Common myeloid progenitor, CD34-positive (primary cell): ENCODE measurements around the gene TRIO.

Experiments used
- CTCF ChIA-PET: fragments of 350-600 bp; sonication (Branson Sonifier 250); formaldehyde crosslinking; loops from one replicate; lab custom pipeline; 2021; ENCODE audit warnings: antibody characterized with exemption; lab: Charles Lee
- POLR2A ChIA-PET: fragments of 350-600 bp; sonication (Branson Sonifier 250); formaldehyde crosslinking; loops from one replicate; lab custom pipeline; 2021; ENCODE audit warnings: antibody characterized with exemption; lab: Charles Lee
- DNase-seq, 3 donors: peaks; one replicate each; pipeline versions ENCODE4 v3.0.0 to v3.0.0-alpha.2; 2013
- H3K27ac ChIP-seq, 2 experiments: 1 replicate in 1 of 2; 2 replicates in 1 of 2; pipeline ENCODE4 v1.7.0; 2013; ENCODE audit warnings: inconsistent platforms in 2 of 2, low read length in 2 of 2, mild to moderate bottlenecking in 2 of 2, low read depth in 1 of 2, moderate library complexity in 1 of 2; ENCODE audit not compliant: severe bottlenecking in 2 of 2, insufficient read depth in 1 of 2, poor library complexity in 1 of 2
- H3K27me3 ChIP-seq, 5 experiments: replicated peaks in 2 of 5; 1 replicate in 3 of 5; 2 replicates in 2 of 5; pipeline versions ENCODE4 v1.6.1 to v1.7.0; 2013; ENCODE audit warnings: low read length in 4 of 5, mild to moderate bottlenecking in 2 of 5, moderate library complexity in 2 of 5, inconsistent platforms in 1 of 5; ENCODE audit not compliant: insufficient read depth in 5 of 5, control insufficient read depth in 4 of 5
- H3K36me3 ChIP-seq, 4 experiments: 1 replicate in 2 of 4; 2 replicates in 2 of 4; pipeline versions ENCODE4 v1.6.1 to v1.7.0; 2013; ENCODE audit warnings: low read length in 3 of 4, control low read depth in 1 of 4, mild to moderate bottlenecking in 1 of 4; ENCODE audit not compliant: control insufficient read depth in 4 of 4, insufficient read depth in 4 of 4
- H3K4me1 ChIP-seq, 4 experiments: 1 replicate in 3 of 4; 2 replicates in 1 of 4; pipeline versions ENCODE4 v1.6.1 to v1.7.1; 2013; ENCODE audit warnings: low read length in 3 of 4, mild to moderate bottlenecking in 3 of 4, control low read depth in 1 of 4, inconsistent platforms in 1 of 4, moderate library complexity in 1 of 4; ENCODE audit not compliant: control insufficient read depth in 4 of 4, insufficient read depth in 4 of 4; ENCODE audit errors: control extremely low read depth in 1 of 4
- H3K4me3 ChIP-seq, 7 experiments: 1 replicate in 4 of 7; 2 replicates in 3 of 7; pipeline versions ENCODE4 v1.5.1 to v1.7.0; 2013; ENCODE audit warnings: mild to moderate bottlenecking in 7 of 7, low read length in 6 of 7, moderate library complexity in 6 of 7, inconsistent platforms in 2 of 7, low read depth in 2 of 7, control low read depth in 1 of 7; ENCODE audit not compliant: insufficient read depth in 4 of 7, control insufficient read depth in 1 of 7; ENCODE audit errors: extremely low read depth in 1 of 7
- H3K9me3 ChIP-seq, 5 experiments: 1 replicate in 4 of 5; 2 replicates in 1 of 5; pipeline versions ENCODE4 v1.6.1 to v1.7.1; 2013; ENCODE audit warnings: low read length in 4 of 5, mild to moderate bottlenecking in 2 of 5, inconsistent platforms in 1 of 5, low read depth in 1 of 5, moderate library complexity in 1 of 5; ENCODE audit not compliant: control insufficient read depth in 4 of 5, insufficient read depth in 2 of 5; ENCODE audit errors: control extremely low read depth in 1 of 5
- WGBS: methylation state at CpG from one replicate; pipeline ENCODE4 v1.1.5; 2013; ENCODE audit not compliant: insufficient coverage; 5-methylcytosine and 5-hydroxymethylcytosine counted together

The TRIO gene

DNA sequence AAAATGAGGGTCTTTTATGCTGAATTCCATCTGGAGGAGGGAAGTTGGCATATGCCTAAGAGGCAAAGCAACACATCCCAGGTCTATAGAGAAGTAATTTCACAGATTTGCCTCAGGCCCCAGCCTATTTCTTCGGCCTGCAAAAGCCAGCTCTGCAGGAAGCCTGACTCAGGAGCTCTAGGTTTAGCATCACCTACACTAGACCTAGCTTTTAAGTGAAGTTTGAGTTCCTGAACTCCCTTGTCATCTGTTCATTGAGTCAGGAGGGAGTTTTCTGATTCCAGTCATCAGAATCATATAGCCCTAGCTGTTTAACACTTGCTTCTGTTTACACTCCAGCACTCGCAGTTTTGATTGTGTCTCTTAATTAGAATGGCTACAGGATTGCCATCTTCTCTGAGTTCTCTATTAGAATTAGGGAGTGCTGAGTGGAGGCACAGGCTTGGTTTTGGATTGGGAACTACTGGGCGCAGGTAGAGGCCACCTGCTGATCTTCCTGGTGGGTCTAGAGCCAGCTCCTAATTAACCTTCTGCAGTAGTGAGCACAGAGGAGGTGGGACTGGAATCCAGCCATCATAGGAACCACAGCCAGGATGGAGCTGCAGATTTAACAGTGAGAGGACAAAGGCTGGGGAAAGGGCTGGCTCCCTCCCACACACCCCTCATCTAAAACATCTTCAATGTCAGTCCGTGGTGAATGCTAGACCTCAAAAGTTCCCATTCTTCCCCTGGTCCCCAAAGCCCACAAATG, 179.5 kb downstream of the TRIO start:
- ChIA-PET CTCF (interaction anchor here (1.1 to 1.7 kb wide), 3 partner anchors 16 to 29 kb away, joined by 4 to 5 read pairs (median 4); no protein-coding TSS in a partner anchor), POLR2A (no interaction called here)
- peaks cover 8 to 44% (median 21%) of the 10 kb centered on the region in 4 experiments for H3K36me3 ChIP-seq
- no peak for DNase-seq
- no peaks in the 10 kb centered on the region for H3K27me3 ChIP-seq
- no peak overlapping the region for H3K27ac ChIP-seq
- no peaks in the 10 kb centered on the region for H3K4me1 ChIP-seq
- H3K9me3 ChIP-seq = peaks cover 0 to 4% (median 0%) of the 10 kb centered on the region in 5 experiments
- WGBS = 94% methylated on average over 3 of the region's 4 CpGs
- H3K4me3 ChIP-seq = no peak overlapping the region

DNA sequence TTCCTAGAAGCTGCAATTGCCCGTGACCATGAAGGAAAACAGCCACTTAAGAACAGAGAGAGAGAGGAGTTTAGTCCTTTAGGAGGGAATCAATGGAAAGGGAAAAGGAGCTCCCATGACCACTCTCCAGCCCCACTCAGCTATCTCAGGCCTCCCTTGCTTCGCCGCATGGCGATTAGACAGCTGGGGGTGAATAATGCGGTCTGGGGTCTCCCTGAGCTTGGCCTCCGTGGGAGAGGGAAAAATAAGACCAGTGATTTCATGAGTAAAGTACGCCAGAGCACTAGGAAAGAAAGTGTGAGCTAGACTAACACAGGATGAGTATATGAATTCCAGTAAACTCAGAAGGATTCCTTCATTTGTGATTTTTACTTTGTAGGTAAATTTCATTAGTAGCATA, 180.3 kb downstream of the TRIO start:
- no peaks in the 10 kb centered on the region for H3K4me1 ChIP-seq
- H3K27me3 ChIP-seq = no peaks in the 10 kb centered on the region
- no peak overlapping the region for H3K4me3 ChIP-seq
- CTCF ChIA-PET = interaction anchor here (1.0 to 4.2 kb wide), 5 partner anchors 13 to 40 kb away, joined by 3 to 20 read pairs (median 4); no protein-coding TSS in a partner anchor
- H3K36me3 ChIP-seq = peaks cover 8 to 45% (median 21%) of the 10 kb centered on the region in 4 experiments
- H3K9me3 ChIP-seq = peaks cover 0 to 4% (median 0%) of the 10 kb centered on the region in 5 experiments
- POLR2A ChIA-PET = no interaction called here
- 93% methylated on average over 3 of the region's 7 CpGs for WGBS
- H3K27ac ChIP-seq = no peak overlapping the region
- DNase-seq = no peak

DNA sequence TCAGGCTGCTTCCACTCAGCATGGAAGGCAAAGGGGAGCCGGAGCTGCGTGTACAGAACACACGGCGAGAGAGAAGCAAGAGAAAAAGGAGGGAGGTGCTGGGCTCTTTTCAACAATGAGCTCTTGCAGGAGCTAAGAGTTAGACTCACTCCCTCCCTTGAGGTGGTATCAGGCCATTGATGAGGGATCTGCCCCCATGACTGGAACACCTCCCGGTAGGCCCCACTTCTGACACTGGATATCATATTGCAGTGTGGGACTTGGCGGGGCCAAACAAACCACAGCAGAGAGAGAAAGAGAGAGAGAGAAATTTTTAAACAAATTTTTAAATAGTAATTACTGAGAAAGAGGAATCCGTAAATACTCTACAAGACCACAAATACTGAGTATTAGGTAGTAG, 182.2 kb downstream of the TRIO start:
- peaks cover 0 to 4% (median 0%) of the 10 kb centered on the region in 5 experiments for H3K9me3 ChIP-seq
- ChIA-PET CTCF (interaction anchor here (1.4 to 4.2 kb wide), 3 partner anchors 28 to 400 kb away, joined by 3 to 20 read pairs (median 5); no protein-coding TSS in a partner anchor), POLR2A (interaction anchor here (0.6 kb wide), 2 partner anchors 19 to 28 kb away, joined by 3 read pairs; no protein-coding TSS in a partner anchor)
- no peak for DNase-seq
- H3K27me3 ChIP-seq = no peaks in the 10 kb centered on the region
- H3K27ac ChIP-seq = no peak overlapping the region
- peaks cover 4 to 27% (median 18%) of the 10 kb centered on the region in 4 experiments for H3K36me3 ChIP-seq
- peaks cover 0 to 6% (median 0%) of the 10 kb centered on the region in 4 experiments for H3K4me1 ChIP-seq
- WGBS = 98% methylated on average over 4 of the region's 7 CpGs
- H3K4me3 ChIP-seq = no peak overlapping the region

DNA sequence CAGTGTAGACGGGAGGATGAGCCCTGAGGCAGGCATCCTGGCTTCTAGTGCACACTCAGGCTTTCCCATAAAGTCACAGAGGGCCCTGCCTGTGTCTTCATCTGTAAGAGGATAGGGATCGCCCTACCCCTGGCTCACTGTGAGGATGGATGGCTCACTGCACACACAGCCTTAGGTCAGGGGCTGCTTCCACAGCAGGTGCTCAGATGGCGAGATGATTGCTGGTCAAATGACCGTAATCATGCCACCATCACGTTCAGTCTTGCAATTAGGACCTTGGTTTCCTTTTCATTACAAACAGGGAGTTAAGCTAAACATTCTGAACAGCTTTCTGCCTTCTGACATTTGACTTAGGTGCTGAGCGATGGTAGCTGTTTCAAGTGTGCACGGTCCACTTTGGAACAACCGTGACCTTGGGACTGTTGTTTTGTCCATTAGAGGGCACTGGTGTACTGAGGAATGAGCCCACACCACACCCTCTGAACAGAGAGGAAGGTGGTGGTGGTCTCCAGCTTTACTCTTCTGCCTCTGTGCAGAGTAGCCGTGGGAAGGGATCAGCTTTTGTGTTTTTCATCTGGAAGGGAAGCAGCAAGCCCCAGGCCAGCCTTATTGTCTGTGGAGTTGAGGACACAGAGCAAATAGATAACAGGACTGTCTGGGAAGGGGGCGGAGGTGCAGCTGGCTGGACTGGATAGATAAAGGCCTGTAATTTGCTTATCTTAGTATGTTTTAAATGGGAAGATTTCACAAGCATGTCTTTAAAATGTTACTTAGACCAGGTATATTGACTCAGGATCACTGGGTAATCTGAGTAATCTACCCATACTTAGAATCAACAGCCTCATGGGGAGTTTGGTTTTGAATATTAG, 183.1 kb downstream of the TRIO start:
- CTCF ChIA-PET = interaction anchor here (0.8 to 4.2 kb wide), 11 partner anchors 9 to 328 kb away, joined by 3 to 20 read pairs (median 4); no protein-coding TSS in a partner anchor
- WGBS = 86% methylated on average over 10 of the region's 10 CpGs
- Histone ChIP-seq H3K9me3 (no peaks in the 10 kb centered on the region), H3K36me3 (peaks cover 2 to 25% (median 14%) of the 10 kb centered on the region in 4 experiments), H3K27me3 (no peaks in the 10 kb centered on the region), H3K4me3 (no peak overlapping the region), H3K4me1 (peaks cover 8 to 15% (median 8%) of the 10 kb centered on the region in 4 experiments), H3K27ac (no peak overlapping the region)
- DNase-seq = peak in 2 of 3 donors; percentile 15 to 17
- POLR2A ChIA-PET = no interaction called here

DNA sequence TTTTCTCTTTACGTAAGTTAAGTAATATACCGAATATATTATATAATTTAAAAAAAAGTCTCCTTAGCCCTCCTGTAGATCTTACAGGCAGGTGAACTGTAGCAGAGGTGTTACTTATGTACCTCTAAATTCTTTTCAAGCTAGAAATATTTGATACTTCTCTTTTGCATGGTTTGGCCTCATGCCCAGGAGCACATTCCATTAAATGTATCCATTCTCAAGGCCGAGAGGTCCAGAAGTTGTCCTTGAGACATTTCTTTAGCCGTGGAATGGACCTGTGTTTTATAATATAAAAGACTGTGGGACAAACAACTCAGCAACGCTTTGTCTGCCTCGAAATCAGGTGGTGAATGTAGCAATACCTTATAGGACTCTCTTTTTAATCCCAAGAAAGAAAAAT, 184.5 kb downstream of the TRIO start:
- CTCF ChIA-PET = interaction anchor here (1.4 to 4.2 kb wide), 4 partner anchors 23 to 321 kb away, joined by 4 to 20 read pairs (median 8); no protein-coding TSS in a partner anchor
- Histone ChIP-seq H3K36me3 (peaks cover under 1 to 17% (median 8%) of the 10 kb centered on the region in 4 experiments), H3K4me3 (no peak overlapping the region), H3K4me1 (peaks cover 15 to 26% (median 16%) of the 10 kb centered on the region in 4 experiments), H3K27me3 (no peaks in the 10 kb centered on the region), H3K27ac (no peak overlapping the region), H3K9me3 (no peaks in the 10 kb centered on the region)
- WGBS = no CpG with 5 or more reads among the region's 6 CpGs
- DNase-seq = no peak
- POLR2A ChIA-PET = no interaction called here

DNA sequence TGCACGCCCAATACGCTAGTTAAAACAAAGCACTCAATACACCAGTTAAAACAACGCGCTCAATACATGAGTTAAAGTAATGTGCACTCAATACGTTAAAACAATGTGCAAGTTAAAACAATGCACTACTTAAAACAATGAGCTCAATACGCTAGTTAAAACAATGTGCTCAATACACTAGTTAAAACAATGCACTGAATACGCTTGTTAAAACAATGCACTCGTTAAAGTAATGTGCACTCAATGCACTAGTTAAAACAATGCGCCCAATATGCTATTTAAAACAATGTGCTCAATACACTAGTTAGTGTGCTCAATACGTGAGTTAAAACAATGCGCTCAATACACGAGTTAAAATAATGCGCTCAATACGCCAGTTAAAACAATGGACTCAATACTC, 185.0 kb downstream of the TRIO start:
- CTCF ChIA-PET = interaction anchor here (1.4 to 2.0 kb wide), 3 partner anchors 11 to 321 kb away, joined by 4 to 9 read pairs (median 6); no protein-coding TSS in a partner anchor

More for the DNA sequence above, 185.0 kb downstream of the TRIO start:
- POLR2A ChIA-PET = no interaction called here
- 99% methylated on average over 7 of the region's 14 CpGs for WGBS
- H3K27ac ChIP-seq = no peak overlapping the region
- no peaks in the 10 kb centered on the region for H3K27me3 ChIP-seq
- H3K36me3 ChIP-seq = peaks cover 0 to 20% (median 9%) of the 10 kb centered on the region in 4 experiments
- H3K4me3 ChIP-seq = no peak overlapping the region
- no peak for DNase-seq
- peaks cover 15 to 26% (median 16%) of the 10 kb centered on the region in 4 experiments for H3K4me1 ChIP-seq
- no peaks in the 10 kb centered on the region for H3K9me3 ChIP-seq
